ENCODE results near the gene ST3GAL3. TPM values are rescaled to one million over a fixed set of nuclear protein-coding genes. Genes with fewer than 3 reads are reported as not detected.

ST3GAL3 gene
- total and polyA plus RNA-seq, 7 donors, result 7.2 to 31.4 (median 21.3) TPM

DNA sequence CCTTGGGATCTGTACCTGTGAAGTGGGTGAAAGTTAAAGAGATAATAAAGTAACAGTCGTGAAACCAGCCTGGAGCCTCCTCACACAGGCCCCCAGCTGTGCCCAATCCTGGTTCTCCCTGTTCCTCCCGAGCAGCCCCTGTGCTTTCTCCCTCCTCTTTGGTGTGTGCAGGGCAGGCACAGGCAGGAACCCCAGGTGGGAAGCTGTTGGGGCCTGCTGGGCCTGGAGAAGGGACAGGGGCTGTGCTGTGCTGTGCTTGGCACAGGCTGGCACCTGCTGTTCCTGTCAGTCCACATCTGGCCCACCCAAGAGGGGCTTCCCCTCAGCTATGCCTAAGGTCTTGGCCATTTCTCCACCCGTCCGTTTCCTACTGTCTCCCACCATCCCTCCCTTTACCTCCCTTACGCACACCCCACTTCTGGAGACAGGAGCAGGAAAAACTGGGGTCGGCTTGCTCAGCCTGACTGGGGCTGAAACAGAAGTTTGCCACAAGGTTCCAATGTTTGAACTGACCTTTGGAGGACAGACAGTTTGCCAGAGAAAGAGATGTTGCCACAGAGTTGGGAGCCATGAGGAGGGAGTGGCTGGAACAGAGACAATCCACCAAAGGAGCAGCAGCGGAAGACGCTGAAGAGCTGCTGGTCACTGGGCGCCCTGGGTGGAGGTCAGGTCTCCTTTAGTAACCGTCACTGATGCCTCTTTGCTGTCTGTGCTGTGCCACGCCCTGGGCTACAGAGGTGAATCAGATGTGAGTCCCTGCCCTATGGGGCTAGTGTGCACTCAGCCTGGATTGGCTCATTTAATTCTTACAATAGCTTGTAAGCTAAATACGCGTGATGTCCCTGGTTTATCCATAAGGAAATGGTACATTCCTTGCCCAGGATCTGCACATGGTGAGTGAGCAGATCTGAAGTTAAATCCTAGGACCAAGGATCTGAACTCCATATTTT lies 207.5 kb downstream of the ST3GAL3 start:
- H3K4me3 ChIP-seq, result no peak overlapping the region
- no peaks in the 10 kb centered on the region for H3K27me3 ChIP-seq
- no peak overlapping the region for H3K27ac ChIP-seq
- intact Hi-C loops (cut with DNase I), result no loop called here
- DNase-seq, result peak; percentile 24
- TF ChIP-seq POLR2AphosphoS5 (IDR thresholded peaks at IDR 0.05), result no peak
- no peak for TF ChIP-seq CTCF (IDR thresholded peaks at IDR 0.05)
- no peak for TF ChIP-seq POLR2A (IDR thresholded peaks at IDR 0.05)
- no peak for TF ChIP-seq EP300 (IDR thresholded peaks at IDR 0.05)
- 90 to 94% methylated on average over 13 of the region's 13 CpGs for WGBS, 2 donors
- peaks cover 0 to 3% (median 0%) of the 10 kb centered on the region in 4 donors for H3K36me3 ChIP-seq
- peaks cover 0 to 18% (median 18%) of the 10 kb centered on the region in 4 donors for H3K4me1 ChIP-seq
- no peaks in the 10 kb centered on the region for H3K9me3 ChIP-seq

GRCh38 chr1:43919906-43920305 lies 212.6 kb downstream of the ST3GAL3 start:
- 84 to 94% methylated on average over 7 of the region's 7 CpGs for WGBS, 2 donors
- H3K36me3 ChIP-seq, result peaks cover 0 to 13% (median 2%) of the 10 kb centered on the region in 4 donors
- TF ChIP-seq EP300 (IDR thresholded peaks at IDR 0.05) (no peak), POLR2AphosphoS5 (IDR thresholded peaks at IDR 0.05) (no peak), CTCF (IDR thresholded peaks at IDR 0.05) (no peak), POLR2A (IDR thresholded peaks at IDR 0.05) (no peak)
- no peak overlapping the region for H3K4me3 ChIP-seq
- intact Hi-C loops (cut with DNase I), result no loop called here
- H3K27ac ChIP-seq, result no peak overlapping the region
- no peaks in the 10 kb centered on the region for H3K4me1 ChIP-seq
- DNase-seq, result no peak
- H3K27me3 ChIP-seq, result no peaks in the 10 kb centered on the region
- H3K9me3 ChIP-seq, result no peaks in the 10 kb centered on the region

DNA sequence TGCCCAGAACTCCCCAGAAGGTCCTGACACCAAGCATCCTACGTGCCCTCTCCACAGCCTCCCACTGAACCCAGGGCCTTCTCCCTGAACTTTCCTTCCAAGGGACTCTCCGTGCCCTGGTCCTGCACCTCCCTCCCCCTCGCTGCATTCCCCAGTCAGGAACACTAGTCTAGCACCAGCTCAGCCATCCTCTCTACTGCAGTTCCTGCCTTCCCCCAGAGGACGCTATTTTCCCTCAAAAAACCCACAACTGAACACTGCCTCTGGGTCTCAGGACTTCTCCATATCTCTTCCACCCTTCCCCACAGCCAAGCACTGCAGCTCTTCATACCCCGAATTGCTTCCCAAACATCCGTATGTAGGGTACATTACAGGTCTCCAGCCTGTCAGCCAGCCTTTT lies 213.7 kb downstream of the ST3GAL3 start:
- TF ChIP-seq CTCF (IDR thresholded peaks at IDR 0.05), result no peak
- TF ChIP-seq POLR2A (IDR thresholded peaks at IDR 0.05), result no peak
- no peak for TF ChIP-seq POLR2AphosphoS5 (IDR thresholded peaks at IDR 0.05)
- TF ChIP-seq EP300 (IDR thresholded peaks at IDR 0.05), result no peak
- WGBS, 2 donors, result 96% methylated on average over 6 of the region's 6 CpGs

GRCh38 chr1:43924516-43924915 lies 217.2 kb downstream of the ST3GAL3 start:
- Histone ChIP-seq H3K36me3 (peaks cover 0 to 14% (median 2%) of the 10 kb centered on the region in 4 donors), H3K4me1 (no peaks in the 10 kb centered on the region), H3K27ac (no peak overlapping the region), H3K4me3 (no peak overlapping the region), H3K9me3 (no peaks in the 10 kb centered on the region), H3K27me3 (no peaks in the 10 kb centered on the region)
- TF ChIP-seq POLR2AphosphoS5 (IDR thresholded peaks at IDR 0.05) (no peak), POLR2A (IDR thresholded peaks at IDR 0.05) (no peak), CTCF (IDR thresholded peaks at IDR 0.05) (no peak), EP300 (IDR thresholded peaks at IDR 0.05) (no peak)
- intact Hi-C loops (cut with DNase I), result no loop called here
- WGBS, 2 donors, result 83 to 84% methylated on average over 4 of the region's 4 CpGs
- DNase-seq, result no peak

More for the DNA sequence above, 213.7 kb downstream of the ST3GAL3 start:
- H3K27me3 ChIP-seq, result no peaks in the 10 kb centered on the region
- no peaks in the 10 kb centered on the region for H3K4me1 ChIP-seq
- H3K27ac ChIP-seq, result no peak overlapping the region
- intact Hi-C loops (cut with DNase I), result no loop called here
- H3K9me3 ChIP-seq, result no peaks in the 10 kb centered on the region
- DNase-seq, result no peak
- no peak overlapping the region for H3K4me3 ChIP-seq
- H3K36me3 ChIP-seq, result peaks cover 0 to 14% (median 2%) of the 10 kb centered on the region in 4 donors
